GM13976 (cell line): ENCODE measurements around the gene ADK.

Source experiments
- DNase-seq: peaks from one replicate; pipeline ENCODE4 v3.0.0; 2012; ENCODE audit warnings: low spot score
- in situ Hi-C: fragments of 300-500 bp; cut with MboI; formaldehyde crosslinking; loops from one replicate; pipeline ENCODE4 v1.12.0; 2022; ENCODE audit warnings: low sequenced_read_pairs, mixed read lengths, inconsistent platforms; ENCODE audit not compliant: unreplicated experiment
- TF ChIP-seq, protein P1 (sequence below): IDR thresholded peaks from 2 replicates; pipeline ENCODE4 v1.5.1; 2012; ENCODE audit warnings: borderline replicate concordance, mild to moderate bottlenecking; ENCODE audit not compliant: insufficient read depth; ENCODE audit errors: extremely low read depth, missing control alignments, control extremely low read depth

Gene ADK

DNA sequence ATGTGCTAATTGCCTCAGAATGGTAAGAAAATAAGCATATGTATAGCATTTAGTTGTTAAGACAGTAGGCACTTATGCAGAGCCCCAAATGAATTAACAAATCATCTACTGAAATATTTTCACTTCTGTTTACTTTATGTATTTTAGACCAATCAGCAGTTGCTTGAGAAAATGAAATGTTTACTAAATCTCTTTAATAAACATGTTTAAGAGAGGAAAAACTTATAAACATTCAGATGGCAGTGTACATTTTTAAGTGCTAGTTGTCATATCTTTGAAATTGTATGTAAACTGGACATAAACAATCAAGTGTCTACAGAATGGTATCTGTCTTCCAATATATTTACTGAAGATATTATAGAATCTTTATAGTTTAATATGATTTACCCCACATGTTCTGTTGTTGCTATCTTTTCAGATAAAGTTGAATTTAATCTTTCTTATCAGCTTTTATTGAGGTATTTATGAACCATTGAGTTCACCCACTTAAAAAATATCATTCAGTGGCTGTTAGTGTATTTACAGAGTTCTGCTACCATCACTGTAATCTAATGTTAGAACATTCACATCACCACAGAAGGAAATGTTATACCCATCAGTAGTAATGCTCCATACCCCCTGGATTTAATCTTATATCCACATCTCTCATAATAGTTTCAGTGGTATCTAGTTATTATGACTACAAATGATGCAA lies 264.3 kb downstream of the ADK start:
- TF ChIP-seq, protein P1, sequence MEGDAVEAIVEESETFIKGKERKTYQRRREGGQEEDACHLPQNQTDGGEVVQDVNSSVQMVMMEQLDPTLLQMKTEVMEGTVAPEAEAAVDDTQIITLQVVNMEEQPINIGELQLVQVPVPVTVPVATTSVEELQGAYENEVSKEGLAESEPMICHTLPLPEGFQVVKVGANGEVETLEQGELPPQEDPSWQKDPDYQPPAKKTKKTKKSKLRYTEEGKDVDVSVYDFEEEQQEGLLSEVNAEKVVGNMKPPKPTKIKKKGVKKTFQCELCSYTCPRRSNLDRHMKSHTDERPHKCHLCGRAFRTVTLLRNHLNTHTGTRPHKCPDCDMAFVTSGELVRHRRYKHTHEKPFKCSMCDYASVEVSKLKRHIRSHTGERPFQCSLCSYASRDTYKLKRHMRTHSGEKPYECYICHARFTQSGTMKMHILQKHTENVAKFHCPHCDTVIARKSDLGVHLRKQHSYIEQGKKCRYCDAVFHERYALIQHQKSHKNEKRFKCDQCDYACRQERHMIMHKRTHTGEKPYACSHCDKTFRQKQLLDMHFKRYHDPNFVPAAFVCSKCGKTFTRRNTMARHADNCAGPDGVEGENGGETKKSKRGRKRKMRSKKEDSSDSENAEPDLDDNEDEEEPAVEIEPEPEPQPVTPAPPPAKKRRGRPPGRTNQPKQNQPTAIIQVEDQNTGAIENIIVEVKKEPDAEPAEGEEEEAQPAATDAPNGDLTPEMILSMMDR, result no peak
- DNase-seq, result no peak
- in situ Hi-C loops, result no loop called here

DNA sequence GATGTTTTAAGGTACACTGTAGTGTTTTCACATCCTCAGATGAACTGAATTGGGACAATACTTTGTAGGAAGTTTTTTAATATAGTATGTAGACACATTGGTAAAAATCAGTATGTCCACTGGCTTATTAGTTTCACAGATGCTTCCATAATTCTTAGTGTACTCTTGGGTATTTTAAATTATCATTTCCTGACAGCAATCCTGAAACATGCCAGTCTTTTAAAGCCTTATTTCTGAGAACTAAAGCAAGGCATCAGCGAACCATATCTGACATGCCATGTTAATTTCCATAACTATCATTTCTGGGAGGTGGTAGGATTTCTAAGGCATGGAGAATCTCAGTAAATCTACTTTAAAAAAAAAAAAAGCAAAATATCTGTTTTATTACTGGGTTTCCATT lies 266.4 kb downstream of the ADK start:
- in situ Hi-C loops, result no loop called here
- no peak for DNase-seq
- TF ChIP-seq, protein P1, result no peak

GRCh38 chr10:74418285-74418872 lies 267.4 kb downstream of the ADK start:
- DNase-seq, result no peak
- in situ Hi-C loops, result no loop called here
- TF ChIP-seq, protein P1, result no peak

DNA sequence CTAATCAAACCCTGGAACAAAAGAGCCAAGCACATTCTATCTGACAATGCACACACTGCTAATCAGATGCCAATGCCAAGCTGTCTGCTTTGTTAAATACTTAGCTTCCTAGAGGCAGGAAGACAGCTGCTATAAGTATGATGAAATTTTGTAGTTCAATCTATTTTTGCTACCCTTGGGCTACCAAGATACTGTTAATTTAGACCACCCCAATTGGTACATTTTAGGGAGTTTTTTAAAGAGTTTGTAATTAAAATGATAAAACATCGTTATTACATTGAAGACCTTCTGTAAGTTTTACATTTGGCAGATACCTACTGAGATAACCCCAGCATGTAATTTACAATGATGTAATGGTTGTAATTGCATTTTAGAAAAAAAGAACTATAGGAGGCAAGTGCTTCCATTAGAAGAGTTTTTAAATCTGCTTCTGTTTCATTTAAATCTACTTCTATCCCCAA lies 268.5 kb downstream of the ADK start:
- TF ChIP-seq, protein P1, result no peak
- in situ Hi-C loops, result no loop called here
- no peak for DNase-seq

DNA sequence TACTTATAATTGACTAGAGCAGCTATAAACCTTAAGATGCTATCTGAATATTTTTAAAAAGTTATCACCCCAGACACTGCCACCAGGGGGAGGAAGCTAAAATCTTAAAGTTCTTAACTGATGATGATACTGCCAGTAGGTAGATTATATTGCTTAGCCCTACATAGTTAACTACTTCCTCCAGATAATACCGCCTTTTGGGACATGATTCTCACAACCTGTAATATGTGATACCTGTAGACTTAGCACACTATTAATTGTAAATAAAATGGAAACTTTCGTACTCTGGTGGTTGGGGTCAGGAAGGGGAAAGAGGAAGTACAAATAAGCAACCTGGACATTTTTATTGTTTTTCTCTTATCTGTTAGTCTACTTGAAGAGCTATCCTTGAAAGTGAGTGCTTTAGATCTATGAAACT lies 268.9 kb downstream of the ADK start:
- TF ChIP-seq, protein P1, result no peak
- DNase-seq, result peak; percentile 20
- in situ Hi-C loops, result no loop called here

- in situ Hi-C loops, result no loop called here
- no peak for DNase-seq
- TF ChIP-seq, protein P1, result no peak
Measured at GRCh38 chr10:74424565-74424964, 273.5 kb downstream of the ADK start.
